GM06990 (cell line): Measurements from ENCODE around the gene ELK3.

Experiments used
- DNase-seq: peaks from one replicate; pipeline ENCODE4 v3.0.0-alpha.2; 2011; ENCODE audit not compliant: insufficient read length; ENCODE audit errors: extremely low read depth
- H3K27me3 ChIP-seq: replicated peaks from 2 replicates; pipeline ENCODE4 v1.6.0; 2011; ENCODE audit warnings: low read length; ENCODE audit not compliant: control insufficient read depth, insufficient read depth
- H3K36me3 ChIP-seq: 2 replicates; pipeline ENCODE4 v1.5.1; 2011; ENCODE audit warnings: low read length; ENCODE audit not compliant: control insufficient read depth, insufficient read depth
- H3K4me3 ChIP-seq: replicated peaks from 2 replicates; pipeline ENCODE4 v1.5.1; 2011; ENCODE audit warnings: low read depth, mild to moderate bottlenecking, control low read depth, low read length
- CTCF ChIP-seq: IDR thresholded peaks from 2 replicates; pipeline ENCODE4 v1.5.1; 2011; ENCODE audit warnings: low read length, control low read depth, mild to moderate bottlenecking, inconsistent platforms; ENCODE audit not compliant: insufficient read depth, poor library complexity, severe bottlenecking

The ELK3 gene

GRCh38 chr12:96274331-96274730 is 80.2 kb downstream of the ELK3 start:
- Histone ChIP-seq H3K4me3 (no peak overlapping the region), H3K27me3 (no peaks in the 10 kb centered on the region), H3K36me3 (no peaks in the 10 kb centered on the region; the same call in none of the 2 replicates)
- no peak for DNase-seq
- no peak for TF ChIP-seq CTCF

- TF ChIP-seq CTCF: no peak
- Histone ChIP-seq H3K36me3 (peaks cover 6% of the 10 kb centered on the region), H3K4me3 (no peak overlapping the region), H3K27me3 (no peaks in the 10 kb centered on the region)
- DNase-seq: no peak
Measured at GRCh38 chr12:96285158-96285557, 91.0 kb downstream of the ELK3 start.

- no peak for DNase-seq
- no peak overlapping the region for H3K4me3 ChIP-seq
- peaks cover 3% of the 10 kb centered on the region for H3K36me3 ChIP-seq
- no peaks in the 10 kb centered on the region for H3K27me3 ChIP-seq
- no peak for TF ChIP-seq CTCF
Measured at GRCh38 chr12:96289067-96289466, 94.9 kb downstream of the ELK3 start.

- no peak for TF ChIP-seq CTCF
- Histone ChIP-seq H3K36me3 (peaks cover 2% of the 10 kb centered on the region), H3K4me3 (no peak overlapping the region), H3K27me3 (no peaks in the 10 kb centered on the region)
- DNase-seq: no peak
Measured at GRCh38 chr12:96293093-96293492, 98.9 kb downstream of the ELK3 start.

- TF ChIP-seq CTCF: no peak
- Histone ChIP-seq H3K36me3 (no peaks in the 10 kb centered on the region; the same call in none of the 2 replicates), H3K27me3 (no peaks in the 10 kb centered on the region), H3K4me3 (no peak overlapping the region)
- DNase-seq: no peak
Measured at GRCh38 chr12:96294831-96295230, 100.7 kb downstream of the ELK3 start.

- no peak for TF ChIP-seq CTCF
Measured at GRCh38 chr12:96295532-96296160, 101.5 kb downstream of the ELK3 start.

More at GRCh38 chr12:96295532-96296160, 101.5 kb downstream of the ELK3 start:
- DNase-seq: no peak
- no peak overlapping the region for H3K4me3 ChIP-seq
- H3K36me3 ChIP-seq: no peaks in the 10 kb centered on the region; the same call in 1 of the 2 replicates
- no peaks in the 10 kb centered on the region for H3K27me3 ChIP-seq
